ENCODE measurements around the gene PRM1. TPM values are rescaled to one million over a fixed set of nuclear protein-coding genes. Genes with fewer than 3 reads are reported as not detected.

PRM1 gene
- total RNA-seq, result not detected in 2 replicates

GRCh38 chr16:11280616-11281522 is at the start of gene PRM1:
TSS of gene PRM1 (minus strand) at chr16:11281330. CDS start at chr16:11281238, 92 bp downstream.

GRCh38 chr16:11276143-11276895 is 4.8 kb downstream of the PRM1 start, which contains the start of gene PRM2:
TSS of gene PRM2 (minus strand) at chr16:11276480. CDS start at chr16:11276370, 110 bp downstream.

GRCh38 chr16:11272921-11273720 is 8.0 kb downstream of the PRM1 start, which contains the start of gene PRM3:
TSS of gene PRM3 (minus strand) at chr16:11273629. CDS start at chr16:11273595, 34 bp downstream.

GRCh38 chr16:11268921-11269375 is 12.2 kb downstream of the PRM1 start, which contains the start of gene TNP2:
TSS of gene TNP2 (minus strand) at chr16:11269325. CDS start at chr16:11269262, 63 bp downstream.

GRCh38 chr16:11255737-11256660 is 25.1 kb downstream of the PRM1 start, which contains the start of gene SOCS1:
TSS of gene SOCS1 (minus strand) at chr16:11256204. CDS start at chr16:11255478, 726 bp downstream.

Small RNAs within 50 kb of the gene (small RNA-seq; reads per million reads assigned to genes)
- not detected for gene MIR548H2
- not detected for gene RF00019
- not detected for gene RF00554

Other genes with a start within 250 kb of the PRM1 start
- 1.1 and 2.3 TPM in 2 replicates for gene SOCS1, start 25.1 kb downstream of the PRM1 start, total RNA-seq
- not detected in 2 replicates for gene TNP2, start 12.0 kb downstream of the PRM1 start, total RNA-seq
- not detected in 2 replicates for gene PRM3, start 7.7 kb downstream of the PRM1 start, total RNA-seq
- gene PRM2, start 4.8 kb downstream of the PRM1 start, total RNA-seq, result not detected in 2 replicates
- gene RMI2, start 64.1 kb upstream of the PRM1 start, total RNA-seq, result 7.3 and 10.6 TPM in 2 replicates